Tibial artery (tissue), 4 donors: ENCODE measurements around the gene ATN1.
A peak's percentile ranks its signal among the peaks of the same experiment; 100 is the strongest.

Source experiments
- DNase-seq, 2 donors: peaks; one replicate each; pipeline ENCODE4 v3.0.0-alpha.2; 2019
- H3K27ac ChIP-seq, 2 donors: fragments of 200-600 bp; sonication (generic) in 1 of 2; 1 replicate in 1 of 2; 2 replicates in 1 of 2; pipeline ENCODE4 v1.5.1; 2018 to 2019; ENCODE audit warnings: mild to moderate bottlenecking in 1 of 2
- H3K27me3 ChIP-seq, 2 donors: fragments of 200-600 bp; sonication (generic) in 1 of 2; one replicate each; pipeline versions ENCODE4 v1.5.1 to v1.6.0; 2016 to 2019
- H3K36me3 ChIP-seq, 3 donors: fragments of 200-600 bp; sonication (generic) in 2 of 3; one replicate each; pipeline ENCODE4 v1.5.1; 2016 to 2019; ENCODE audit warnings: mild to moderate bottlenecking in 2 of 3
- H3K4me1 ChIP-seq, 4 donors: fragments of 200-600 bp; sonication (generic) in 2 of 4; 1 replicate in 3 of 4; 2 replicates in 1 of 4; pipeline ENCODE4 v1.5.1; 2016 to 2019
- H3K4me3 ChIP-seq, 2 donors: fragments of 200-600 bp; sonication (generic) in 1 of 2; 1 replicate in 1 of 2; 2 replicates in 1 of 2; pipeline ENCODE4 v1.5.1; 2018 to 2019; ENCODE audit warnings: mild to moderate bottlenecking in 2 of 2
- H3K9me3 ChIP-seq, 3 donors: fragments of 200-600 bp; sonication (generic) in 1 of 3; one replicate each; pipeline ENCODE4 v1.5.1; 2016 to 2019
- intact Hi-C: fragments of 100-400 bp; cut with DNase I; formaldehyde crosslinking; loops from one replicate; pipeline ENCODE4 v1.15.0; 2023; ENCODE audit warnings: low total_unique reads
- TF ChIP-seq, protein P1 (sequence below), 2 experiments: fragments of 200-600 bp in 1 of 2; fragments of 450-650 bp in 1 of 2; IDR thresholded peaks; one replicate each; pipeline ENCODE4 v1.5.1; 2017 to 2019; ENCODE audit warnings: antibody characterized with exemption in 2 of 2, mild to moderate bottlenecking in 1 of 2, moderate library complexity in 1 of 2

Gene ATN1

DNA sequence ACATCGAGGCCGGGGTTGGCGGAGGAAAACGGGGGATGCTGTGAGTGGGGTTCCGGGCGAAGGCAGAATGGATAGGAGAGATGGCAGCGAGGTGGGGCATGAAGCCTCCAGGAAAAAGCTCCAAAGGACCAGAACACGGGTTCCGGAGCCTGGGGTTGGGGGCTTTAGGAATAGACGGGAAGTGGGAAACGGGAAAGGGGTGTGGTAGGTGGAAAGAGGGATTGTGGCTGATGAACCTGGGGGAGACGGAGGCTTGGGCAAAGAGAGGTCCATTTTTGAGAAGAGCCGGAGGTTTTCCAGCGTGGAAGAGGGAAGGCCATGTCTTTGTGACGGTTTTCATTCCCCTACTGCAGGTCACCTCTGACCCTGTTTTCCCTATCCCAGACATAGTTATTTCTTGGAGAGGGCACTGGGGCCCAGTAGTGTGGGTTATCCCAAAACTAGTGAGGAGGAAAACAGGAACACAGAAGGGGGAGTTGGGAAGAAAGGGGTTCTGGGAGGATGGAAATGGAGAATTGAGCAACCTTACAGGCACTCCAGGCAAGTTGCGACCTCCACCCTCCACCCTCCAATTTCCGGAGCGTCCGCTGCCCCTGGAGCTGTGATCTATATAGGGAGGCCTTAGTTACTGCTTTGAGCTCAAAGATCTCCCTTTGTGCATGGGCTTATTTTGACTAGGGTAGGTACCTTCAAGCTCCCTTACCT lies 1.1 kb downstream of the ATN1 start:
- Histone ChIP-seq H3K9me3 (no peaks in the 10 kb centered on the region), H3K4me3 (peak overlapping the region; percentile 97 to 99), H3K4me1 (peaks cover 7 to 84% (median 61%) of the 10 kb centered on the region in 4 donors), H3K27me3 (no peaks in the 10 kb centered on the region), H3K36me3 (peaks cover 0 to 5% (median 2%) of the 10 kb centered on the region in 3 donors), H3K27ac (peak overlapping the region; percentile 99)
- intact Hi-C loops = no loop called here
- no peak for DNase-seq
- TF ChIP-seq, protein P1, sequence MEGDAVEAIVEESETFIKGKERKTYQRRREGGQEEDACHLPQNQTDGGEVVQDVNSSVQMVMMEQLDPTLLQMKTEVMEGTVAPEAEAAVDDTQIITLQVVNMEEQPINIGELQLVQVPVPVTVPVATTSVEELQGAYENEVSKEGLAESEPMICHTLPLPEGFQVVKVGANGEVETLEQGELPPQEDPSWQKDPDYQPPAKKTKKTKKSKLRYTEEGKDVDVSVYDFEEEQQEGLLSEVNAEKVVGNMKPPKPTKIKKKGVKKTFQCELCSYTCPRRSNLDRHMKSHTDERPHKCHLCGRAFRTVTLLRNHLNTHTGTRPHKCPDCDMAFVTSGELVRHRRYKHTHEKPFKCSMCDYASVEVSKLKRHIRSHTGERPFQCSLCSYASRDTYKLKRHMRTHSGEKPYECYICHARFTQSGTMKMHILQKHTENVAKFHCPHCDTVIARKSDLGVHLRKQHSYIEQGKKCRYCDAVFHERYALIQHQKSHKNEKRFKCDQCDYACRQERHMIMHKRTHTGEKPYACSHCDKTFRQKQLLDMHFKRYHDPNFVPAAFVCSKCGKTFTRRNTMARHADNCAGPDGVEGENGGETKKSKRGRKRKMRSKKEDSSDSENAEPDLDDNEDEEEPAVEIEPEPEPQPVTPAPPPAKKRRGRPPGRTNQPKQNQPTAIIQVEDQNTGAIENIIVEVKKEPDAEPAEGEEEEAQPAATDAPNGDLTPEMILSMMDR (IDR thresholded peaks at IDR 0.05) = no peak

DNA sequence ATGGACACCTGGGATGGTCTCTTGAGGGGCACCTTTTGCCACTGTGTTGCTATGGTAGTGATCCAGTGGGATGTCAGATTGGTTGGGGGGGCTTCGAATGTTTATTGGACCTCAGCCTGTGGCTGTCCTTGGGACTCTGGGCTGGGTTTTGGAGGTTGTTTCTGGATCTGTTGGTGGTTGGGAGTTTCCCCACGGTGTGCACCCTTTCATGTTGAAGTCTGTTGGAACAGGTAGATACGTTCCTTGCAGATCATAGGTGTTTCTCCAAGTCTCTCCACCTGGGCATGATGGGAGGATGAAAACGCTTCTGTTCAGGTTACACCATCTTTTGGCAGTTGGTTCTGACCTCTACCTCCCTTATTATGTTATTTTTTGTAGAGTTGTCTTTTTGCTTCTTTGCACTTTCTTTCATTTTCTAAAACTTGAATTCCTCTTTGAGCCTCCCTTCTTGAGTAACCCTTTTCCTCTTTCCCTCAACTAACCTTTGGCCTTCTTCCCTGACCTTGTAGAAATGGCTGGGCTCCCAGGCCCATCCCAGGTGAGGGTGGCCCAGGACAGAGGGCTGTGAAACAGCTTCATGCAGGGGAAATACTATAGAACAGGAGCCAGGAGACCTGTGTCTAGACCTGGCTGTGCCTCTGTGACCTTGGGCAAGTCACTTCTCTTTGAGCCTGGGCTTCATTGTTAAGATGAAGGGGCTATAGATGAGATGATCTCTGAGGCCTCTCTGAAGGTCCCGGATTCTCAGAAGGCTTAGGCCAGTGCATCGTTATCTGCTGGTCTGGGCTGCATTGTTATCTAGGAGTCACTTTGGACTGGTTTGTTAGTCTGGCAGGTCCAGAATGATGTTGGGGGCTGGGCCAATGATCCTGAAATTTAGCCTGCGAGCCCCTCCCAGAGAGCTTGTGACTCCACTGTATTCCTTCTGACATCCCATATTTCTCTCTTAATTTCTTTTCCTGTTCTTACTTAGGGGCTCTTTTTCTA lies 2.0 kb downstream of the ATN1 start:
- TF ChIP-seq, protein P1 (IDR thresholded peaks at IDR 0.05) = no peak
- H3K27ac ChIP-seq = peak overlapping the region; percentile 99
- H3K36me3 ChIP-seq = peaks cover 0 to 14% (median 10%) of the 10 kb centered on the region in 3 donors
- intact Hi-C loops = no loop called here
- no peaks in the 10 kb centered on the region for H3K9me3 ChIP-seq
- H3K27me3 ChIP-seq = no peaks in the 10 kb centered on the region
- no peak for DNase-seq
- peaks cover 7 to 85% (median 62%) of the 10 kb centered on the region in 4 donors for H3K4me1 ChIP-seq
- peak overlapping the region; percentile 97 to 99 for H3K4me3 ChIP-seq

DNA sequence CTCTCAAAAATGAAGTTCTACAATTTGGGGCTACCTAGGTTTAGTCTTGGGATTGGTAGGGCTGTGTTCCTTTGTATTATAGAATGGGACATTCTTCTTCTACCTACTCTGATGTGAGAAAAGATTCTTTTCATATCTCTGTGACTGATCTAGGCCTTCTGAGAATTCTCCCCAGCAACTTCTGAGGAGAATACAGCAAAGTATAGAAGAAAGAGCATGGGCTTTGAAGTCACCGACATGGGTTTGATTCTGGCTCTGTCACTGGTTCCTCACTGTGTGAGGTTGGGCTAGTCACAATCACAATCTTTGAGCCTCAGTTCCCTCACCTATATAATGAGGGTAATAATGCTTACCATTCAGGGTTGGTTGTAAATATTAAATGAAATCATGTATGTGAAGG lies 5.0 kb downstream of the ATN1 start:
- peaks cover 11 to 37% (median 12%) of the 10 kb centered on the region in 3 donors for H3K36me3 ChIP-seq
- intact Hi-C loops = no loop called here
- no peaks in the 10 kb centered on the region for H3K27me3 ChIP-seq
- peaks cover 0 to 72% (median 56%) of the 10 kb centered on the region in 4 donors for H3K4me1 ChIP-seq
- no peak for DNase-seq
- H3K9me3 ChIP-seq = no peaks in the 10 kb centered on the region
- TF ChIP-seq, protein P1 (IDR thresholded peaks at IDR 0.05) = no peak
- peak overlapping the region; percentile 31 to 99 for H3K27ac ChIP-seq
- H3K4me3 ChIP-seq = no peak overlapping the region

DNA sequence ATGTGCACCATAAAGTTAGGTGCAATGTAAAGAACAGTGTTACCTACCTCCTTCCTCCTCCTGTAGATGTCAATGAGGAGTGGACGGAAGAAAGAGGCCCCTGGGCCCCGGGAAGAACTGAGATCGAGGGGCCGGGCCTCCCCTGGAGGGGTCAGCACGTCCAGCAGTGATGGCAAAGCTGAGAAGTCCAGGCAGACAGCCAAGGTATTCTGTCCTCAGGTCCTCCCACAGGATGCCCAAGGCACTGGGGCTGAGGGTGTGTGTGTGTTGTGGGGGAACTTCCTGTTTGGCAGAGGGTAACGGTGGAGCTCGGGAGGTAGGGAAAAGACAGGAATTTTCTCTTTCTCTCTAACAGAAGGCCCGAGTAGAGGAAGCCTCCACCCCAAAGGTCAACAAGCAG lies 6.4 kb downstream of the ATN1 start:
- intact Hi-C loops = no loop called here
- peak overlapping the region; percentile 47 to 99 for H3K27ac ChIP-seq
- no peak for DNase-seq
- peaks cover 0 to 82% (median 66%) of the 10 kb centered on the region in 4 donors for H3K4me1 ChIP-seq
- peaks cover 11 to 37% (median 12%) of the 10 kb centered on the region in 3 donors for H3K36me3 ChIP-seq
- TF ChIP-seq, protein P1 (IDR thresholded peaks at IDR 0.05) = no peak
- no peaks in the 10 kb centered on the region for H3K27me3 ChIP-seq
- H3K9me3 ChIP-seq = no peaks in the 10 kb centered on the region
- H3K4me3 ChIP-seq = no peak overlapping the region

DNA sequence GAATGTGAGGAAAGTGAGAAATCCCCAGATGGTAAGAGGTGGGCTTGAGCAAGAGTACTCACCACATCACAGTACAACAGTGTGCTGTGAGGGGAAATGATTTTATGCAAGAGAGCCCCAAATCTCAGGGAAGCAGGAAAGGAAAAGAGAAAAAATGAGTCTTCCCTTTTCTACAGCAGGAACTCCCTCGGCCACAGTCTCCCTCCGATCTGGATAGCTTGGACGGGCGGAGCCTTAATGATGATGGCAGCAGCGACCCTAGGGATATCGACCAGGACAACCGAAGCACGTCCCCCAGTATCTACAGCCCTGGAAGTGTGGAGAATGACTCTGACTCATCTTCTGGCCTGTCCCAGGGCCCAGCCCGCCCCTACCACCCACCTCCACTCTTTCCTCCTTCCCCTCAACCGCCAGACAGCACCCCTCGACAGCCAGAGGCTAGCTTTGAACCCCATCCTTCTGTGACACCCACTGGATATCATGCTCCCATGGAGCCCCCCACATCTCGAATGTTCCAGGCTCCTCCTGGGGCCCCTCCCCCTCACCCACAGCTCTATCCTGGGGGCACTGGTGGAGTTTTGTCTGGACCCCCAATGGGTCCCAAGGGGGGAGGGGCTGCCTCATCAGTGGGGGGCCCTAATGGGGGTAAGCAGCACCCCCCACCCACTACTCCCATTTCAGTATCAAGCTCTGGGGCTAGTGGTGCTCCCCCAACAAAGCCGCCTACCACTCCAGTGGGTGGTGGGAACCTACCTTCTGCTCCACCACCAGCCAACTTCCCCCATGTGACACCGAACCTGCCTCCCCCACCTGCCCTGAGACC lies 7.8 kb downstream of the ATN1 start:
- no peak for DNase-seq
- peak overlapping the region; percentile 47 to 99 for H3K27ac ChIP-seq
- peaks cover 0 to 77% (median 56%) of the 10 kb centered on the region in 4 donors for H3K4me1 ChIP-seq
- peaks cover 12 to 49% (median 13%) of the 10 kb centered on the region in 3 donors for H3K36me3 ChIP-seq
- no peaks in the 10 kb centered on the region for H3K9me3 ChIP-seq
- intact Hi-C loops = no loop called here
- TF ChIP-seq, protein P1 (IDR thresholded peaks at IDR 0.05) = no peak
- H3K27me3 ChIP-seq = no peaks in the 10 kb centered on the region
- no peak overlapping the region for H3K4me3 ChIP-seq
